Upper lobe of left lung (tissue), 6 donors: ENCODE results near the gene ANO10. TPM values are rescaled to one million over a fixed set of nuclear protein-coding genes. Genes with fewer than 3 reads are reported as not detected.

Experiments
- ATAC-seq, 2 donors: fragments of 200-7000 bp; cut with Tn5 transposase; one replicate each; pipeline ENCODE4 v1.9.1; 2022; ENCODE audit warnings: mild to moderate bottlenecking in 2 of 2, moderate library complexity in 2 of 2; ENCODE audit not compliant: low FRiP score in 2 of 2
- DNase-seq, 2 donors: peaks; one replicate each; pipeline ENCODE4 v3.0.0-alpha.2; 2019 to 2020
- H3K27ac ChIP-seq, 4 donors: fragments of 200-600 bp; sonication (generic); one replicate each; pipeline ENCODE4 v1.5.1; 2016 to 2019
- H3K27me3 ChIP-seq, 4 donors: fragments of 200-600 bp; sonication (generic); one replicate each; pipeline ENCODE4 v1.5.1; 2017 to 2019
- H3K36me3 ChIP-seq, 4 donors: fragments of 200-600 bp; sonication (generic); one replicate each; pipeline ENCODE4 v1.5.1; 2016 to 2019
- H3K4me1 ChIP-seq, 4 donors: fragments of 200-600 bp; sonication (generic); one replicate each; pipeline ENCODE4 v1.5.1; 2018 to 2019
- H3K4me3 ChIP-seq, 4 donors: fragments of 200-600 bp; sonication (generic); one replicate each; pipeline ENCODE4 v1.5.1; 2017 to 2019; ENCODE audit warnings: mild to moderate bottlenecking in 2 of 4, moderate library complexity in 1 of 4
- H3K9me3 ChIP-seq, 4 donors: fragments of 200-600 bp; sonication (generic); one replicate each; pipeline ENCODE4 v1.5.1; 2018 to 2019
- EP300 ChIP-seq, 4 donors: sonication (generic); formaldehyde crosslinking; IDR thresholded peaks; one replicate each; pipeline ENCODE4 v1.5.1; 2017; ENCODE audit warnings: antibody characterized with exemption in 4 of 4, control low read depth in 2 of 4
- POLR2A ChIP-seq, 4 donors: fragments of 450-650 bp; IDR thresholded peaks; one replicate each; pipeline ENCODE4 v1.5.1; 2016 to 2017; ENCODE audit warnings: antibody characterized with exemption in 4 of 4, mild to moderate bottlenecking in 2 of 4
- POLR2AphosphoS5 ChIP-seq, 2 donors: sonication (generic); formaldehyde crosslinking; IDR thresholded peaks; one replicate each; pipeline ENCODE4 v1.5.1; 2017; ENCODE audit warnings: antibody characterized with exemption in 2 of 2
- WGBS, 2 donors: methylation state at CpG; one replicate each; pipeline ENCODE4 v1.1.5; 2017 to 2018; 5-methylcytosine and 5-hydroxymethylcytosine counted together
- total RNA-seq, 6 donors: library from RNA; depleted of rRNA in 4 of 6; stranded (reverse); fragments of >200 nt in 4 of 6; gene quantifications; one replicate each; pipeline versions ENCODE4 v1.1.0 to v1.2.1, GENCODE V29; 2016 to 2021
- TF ChIP-seq, protein P1 (sequence below), 6 experiments: fragments of 450-650 bp in 4 of 6; fragments of 200-600 bp in 2 of 6; sonication (generic) in 2 of 6; IDR thresholded peaks; one replicate each; pipeline ENCODE4 v1.5.1; 2016 to 2019; ENCODE audit warnings: antibody characterized with exemption in 6 of 6
- donor health status: DM: no; HTN: no; CAD: no; lungs with moderate emphysema.
- donor health status: DM: no; HTN: yes; CAD: no; lungs with severe emphysema.

Gene ANO10
- total RNA-seq, 6 donors from 2014 or later, result 12.9 to 27.2 (median 18.3) TPM

DNA sequence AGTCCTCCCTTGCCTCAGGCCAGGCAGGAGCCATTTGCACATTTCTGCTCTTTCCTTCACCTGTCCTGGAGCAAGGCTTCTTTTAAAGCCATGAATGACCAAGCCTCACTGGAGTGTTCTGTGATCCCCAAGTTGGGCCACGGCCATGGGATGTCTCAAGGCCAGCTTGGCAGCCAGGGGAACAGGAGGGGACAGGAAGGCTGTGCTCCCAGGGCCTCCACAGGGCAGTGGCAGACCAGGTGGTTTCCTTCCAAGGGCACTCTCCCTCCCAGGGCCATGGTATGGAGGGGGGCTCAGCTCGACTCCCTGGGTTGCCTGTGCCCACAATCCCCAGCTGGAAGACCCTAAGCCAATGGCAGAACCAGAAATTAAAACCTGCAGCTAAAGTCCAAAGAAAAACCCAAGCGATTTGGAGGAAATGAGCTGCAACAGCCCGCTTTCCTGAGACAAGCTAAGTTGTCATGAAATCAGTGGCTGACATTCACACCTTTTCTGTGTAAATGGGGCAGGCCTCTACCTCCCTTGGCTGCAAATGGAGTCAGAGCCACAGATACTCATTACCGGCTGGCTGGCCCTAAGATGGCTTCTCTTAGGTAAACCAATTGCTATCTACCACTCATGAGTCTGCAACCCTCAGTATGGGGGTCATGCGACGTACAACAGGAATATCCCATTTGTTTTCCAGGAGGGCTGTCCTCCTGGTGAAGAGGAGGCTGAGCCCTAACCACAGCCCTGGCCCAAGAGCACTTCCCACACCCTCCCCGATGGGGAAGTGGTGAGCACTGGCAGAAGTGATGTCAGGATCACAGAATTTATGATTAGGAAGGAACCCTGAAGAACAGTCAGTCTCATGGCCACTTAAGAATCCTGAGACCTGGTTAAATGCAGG lies 252.2 kb downstream of the ANO10 start:
- Histone ChIP-seq H3K4me3 (no peak overlapping the region), H3K9me3 (no peaks in the 10 kb centered on the region), H3K4me1 (peaks cover 7 to 15% (median 8%) of the 10 kb centered on the region in 4 donors), H3K36me3 (peaks cover 0 to 10% (median 0%) of the 10 kb centered on the region in 4 donors), H3K27ac (peak overlapping the region in 1 of 4 donors; percentile 2), H3K27me3 (no peaks in the 10 kb centered on the region)
- TF ChIP-seq POLR2A (IDR thresholded peaks at IDR 0.05) (no peak), EP300 (IDR thresholded peaks at IDR 0.05) (no peak), POLR2AphosphoS5 (IDR thresholded peaks at IDR 0.05) (no peak)
- TF ChIP-seq, protein P1, sequence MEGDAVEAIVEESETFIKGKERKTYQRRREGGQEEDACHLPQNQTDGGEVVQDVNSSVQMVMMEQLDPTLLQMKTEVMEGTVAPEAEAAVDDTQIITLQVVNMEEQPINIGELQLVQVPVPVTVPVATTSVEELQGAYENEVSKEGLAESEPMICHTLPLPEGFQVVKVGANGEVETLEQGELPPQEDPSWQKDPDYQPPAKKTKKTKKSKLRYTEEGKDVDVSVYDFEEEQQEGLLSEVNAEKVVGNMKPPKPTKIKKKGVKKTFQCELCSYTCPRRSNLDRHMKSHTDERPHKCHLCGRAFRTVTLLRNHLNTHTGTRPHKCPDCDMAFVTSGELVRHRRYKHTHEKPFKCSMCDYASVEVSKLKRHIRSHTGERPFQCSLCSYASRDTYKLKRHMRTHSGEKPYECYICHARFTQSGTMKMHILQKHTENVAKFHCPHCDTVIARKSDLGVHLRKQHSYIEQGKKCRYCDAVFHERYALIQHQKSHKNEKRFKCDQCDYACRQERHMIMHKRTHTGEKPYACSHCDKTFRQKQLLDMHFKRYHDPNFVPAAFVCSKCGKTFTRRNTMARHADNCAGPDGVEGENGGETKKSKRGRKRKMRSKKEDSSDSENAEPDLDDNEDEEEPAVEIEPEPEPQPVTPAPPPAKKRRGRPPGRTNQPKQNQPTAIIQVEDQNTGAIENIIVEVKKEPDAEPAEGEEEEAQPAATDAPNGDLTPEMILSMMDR (IDR thresholded peaks at IDR 0.05), result no peak
- WGBS, 2 donors, result 81 to 88% methylated on average over 6 to 8 of the region's 8 CpGs
- DNase-seq (peak in 1 of 2 donors; percentile 65), ATAC-seq (peak in 1 of 2 donors; percentile 60)

DNA sequence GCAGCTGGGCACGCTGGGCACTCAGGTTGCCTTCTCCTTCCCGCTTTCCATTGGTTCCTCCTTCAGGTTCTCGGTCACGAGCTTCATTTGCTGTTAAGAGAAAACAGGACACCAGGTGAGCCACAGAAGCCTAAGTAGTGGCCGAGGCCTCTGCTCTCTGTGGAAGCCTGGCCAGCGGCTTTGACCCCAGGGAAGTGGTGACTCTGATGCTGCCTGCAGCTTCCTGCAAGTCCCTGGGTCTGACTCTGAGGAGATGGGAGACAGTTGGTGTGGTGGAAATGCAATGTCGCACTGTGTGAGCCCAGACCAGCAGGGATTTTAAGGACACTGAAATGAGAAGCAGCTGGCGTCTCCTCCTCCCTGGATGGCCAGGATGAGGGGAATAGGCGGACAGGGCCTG lies 254.9 kb downstream of the ANO10 start:
- 80 to 90% methylated on average over 6 to 9 of the region's 9 CpGs for WGBS, 2 donors
- Histone ChIP-seq H3K4me1 (peaks cover 7 to 15% (median 8%) of the 10 kb centered on the region in 4 donors), H3K27me3 (no peaks in the 10 kb centered on the region), H3K9me3 (no peaks in the 10 kb centered on the region), H3K4me3 (no peak overlapping the region), H3K27ac (peak overlapping the region in 3 of 4 donors; percentile 2 to 68 (median 12)), H3K36me3 (peaks cover 0 to 10% (median 0%) of the 10 kb centered on the region in 4 donors)
- DNase-seq (no peak), ATAC-seq (no peak)
- TF ChIP-seq POLR2AphosphoS5 (IDR thresholded peaks at IDR 0.05) (peak in 1 of 2 donors; percentile 38), EP300 (IDR thresholded peaks at IDR 0.05) (no peak)
- TF ChIP-seq, protein P1 (IDR thresholded peaks at IDR 0.05), result no peak

DNA sequence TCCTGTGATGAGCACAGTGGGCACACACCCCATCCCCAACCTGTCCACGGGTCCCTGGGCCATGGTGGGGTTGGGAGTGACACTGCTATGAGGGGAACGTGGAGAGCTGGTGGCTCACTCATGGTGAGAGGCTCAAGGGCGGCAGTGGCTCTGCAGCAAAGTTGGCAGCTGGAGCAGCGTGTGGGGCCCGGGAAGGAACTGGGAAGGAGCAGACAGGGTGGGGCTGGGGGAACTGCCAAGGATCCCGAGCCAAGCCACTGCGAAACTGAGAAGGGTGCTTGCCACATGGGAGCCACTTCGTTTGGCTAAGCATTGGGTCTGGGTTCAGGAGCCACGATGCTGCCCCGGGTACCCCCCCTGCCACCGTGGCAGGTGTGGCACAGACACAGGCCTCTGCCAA lies 255.3 kb downstream of the ANO10 start:
- H3K4me3 ChIP-seq, result no peak overlapping the region
- ATAC-seq (no peak), DNase-seq (no peak)
- H3K36me3 ChIP-seq, result peaks cover 0 to 10% (median 0%) of the 10 kb centered on the region in 4 donors
- no peaks in the 10 kb centered on the region for H3K9me3 ChIP-seq
- 65 to 78% methylated on average over 7 to 11 of the region's 11 CpGs for WGBS, 2 donors
- peak overlapping the region in 3 of 4 donors; percentile 2 to 68 (median 12) for H3K27ac ChIP-seq
- peaks cover 7 to 15% (median 8%) of the 10 kb centered on the region in 4 donors for H3K4me1 ChIP-seq
- H3K27me3 ChIP-seq, result no peaks in the 10 kb centered on the region
- TF ChIP-seq POLR2A (IDR thresholded peaks at IDR 0.05) (no peak), EP300 (IDR thresholded peaks at IDR 0.05) (no peak), POLR2AphosphoS5 (IDR thresholded peaks at IDR 0.05) (no peak)
- TF ChIP-seq, protein P1 (IDR thresholded peaks at IDR 0.05), result no peak

DNA sequence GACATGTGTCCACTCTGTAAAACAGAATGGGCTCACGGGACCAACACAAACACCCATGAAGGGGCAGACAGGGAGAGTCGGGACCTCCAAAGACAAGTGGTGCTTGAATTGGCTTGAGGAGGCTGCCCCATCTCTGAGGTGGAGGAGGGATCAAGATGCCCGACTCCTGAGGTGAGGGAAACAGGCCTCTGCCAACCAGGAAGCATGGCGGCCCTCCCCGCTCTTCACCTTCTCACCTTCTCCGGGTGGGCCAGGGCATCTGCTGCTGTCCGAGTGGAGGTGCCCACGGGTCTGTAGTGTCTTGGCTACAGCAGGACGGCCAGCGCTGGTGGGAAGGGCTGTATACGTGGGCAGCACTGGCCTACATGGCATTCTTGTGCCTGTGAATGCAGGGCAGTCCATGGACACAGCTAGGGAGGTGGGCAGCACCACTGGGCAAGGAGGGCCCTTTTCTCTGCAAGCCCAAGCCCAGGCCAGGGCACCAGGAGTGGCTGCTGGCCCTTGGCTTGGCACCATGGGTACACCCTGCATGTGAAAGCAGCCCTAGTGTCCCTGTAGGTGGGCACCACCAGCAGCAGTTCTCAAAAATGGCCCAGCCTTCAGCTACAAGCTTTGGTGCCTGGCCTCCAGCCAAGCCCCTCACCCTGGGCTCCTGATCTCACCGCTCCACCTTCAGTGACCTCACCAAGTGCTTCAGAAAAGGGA lies 256.1 kb downstream of the ANO10 start:
- H3K27ac ChIP-seq, result peak overlapping the region in 3 of 4 donors; percentile 2 to 68 (median 12)
- DNase-seq, result no peak

More for the DNA sequence above, 256.1 kb downstream of the ANO10 start:
- H3K36me3 ChIP-seq, result peaks cover 0 to 10% (median 0%) of the 10 kb centered on the region in 4 donors
- TF ChIP-seq POLR2A (IDR thresholded peaks at IDR 0.05) (no peak), POLR2AphosphoS5 (IDR thresholded peaks at IDR 0.05) (no peak), EP300 (IDR thresholded peaks at IDR 0.05) (no peak)
- TF ChIP-seq, protein P1 (IDR thresholded peaks at IDR 0.05), result no peak
- no peak overlapping the region for H3K4me3 ChIP-seq
- no peak for ATAC-seq
- H3K4me1 ChIP-seq, result peaks cover 7 to 15% (median 8%) of the 10 kb centered on the region in 4 donors
- WGBS, 2 donors, result 95 to 97% methylated on average over 3 to 12 of the region's 12 CpGs
- H3K9me3 ChIP-seq, result no peaks in the 10 kb centered on the region
- H3K27me3 ChIP-seq, result no peaks in the 10 kb centered on the region
